ENCODE results near the gene C1R. TPM values are rescaled to one million over a fixed set of nuclear protein-coding genes. Genes with fewer than 3 reads are reported as not detected.
A peak's percentile ranks its signal among the peaks of the same experiment; 100 is the strongest.

Gene C1R
- total and polyA plus RNA-seq, 4 donors: 268 to 525 (median 434) TPM

- peak overlapping the region in 1 of 2 donors; percentile 11 for H3K27ac ChIP-seq (ENCODE audit: low read depth in 1 of 2, low read length in 1 of 2)
- H3K4me1 ChIP-seq (ENCODE audit: control insufficient read depth in 5 of 5, insufficient read depth in 5 of 5, low read length in 5 of 5): peaks cover 0 to 13% (median 5%) of the 10 kb centered on the region in 5 donors
- H3K27me3 ChIP-seq (ENCODE audit: control insufficient read depth in 3 of 3, insufficient read depth in 3 of 3, low read length in 2 of 3): no peaks in the 10 kb centered on the region
- no peaks in the 10 kb centered on the region for H3K9me3 ChIP-seq (ENCODE audit: control insufficient read depth in 4 of 4, insufficient read depth in 3 of 4, low read length in 3 of 4)
- H3K36me3 ChIP-seq (ENCODE audit: control insufficient read depth in 4 of 4, insufficient read depth in 4 of 4, low read length in 4 of 4): no peaks in the 10 kb centered on the region
- H3K4me3 ChIP-seq: no peak overlapping the region
- ATAC-seq (ENCODE audit: insufficient read depth, low FRiP score) (no peak), DNase-seq (no peak)
- no peak overlapping the region for H3K9ac ChIP-seq (ENCODE audit: insufficient read depth in 1 of 2, low read length in 2 of 2)
- TF ChIP-seq CTCF (IDR thresholded peaks at IDR 0.05; ENCODE audit: control extremely low read depth, extremely low read depth): no peak
- WGBS, 2 donors: 67 to 77% methylated on average over 7 of the region's 7 CpGs
Measured at GRCh38 chr12:7122811-7123769, 30.8 kb upstream of the C1R start.

GRCh38 chr12:7121324-7121723, 29.1 kb upstream of the C1R start:
- Histone ChIP-seq H3K4me3 (no peak overlapping the region), H3K9ac (ENCODE audit: insufficient read depth in 1 of 2, low read length in 2 of 2) (no peak overlapping the region), H3K27me3 (ENCODE audit: control insufficient read depth in 3 of 3, insufficient read depth in 3 of 3, low read length in 2 of 3) (no peaks in the 10 kb centered on the region), H3K9me3 (ENCODE audit: control insufficient read depth in 4 of 4, insufficient read depth in 3 of 4, low read length in 3 of 4) (no peaks in the 10 kb centered on the region), H3K36me3 (ENCODE audit: control insufficient read depth in 4 of 4, insufficient read depth in 4 of 4, low read length in 4 of 4) (peaks cover 0 to 2% (median 0%) of the 10 kb centered on the region in 4 donors), H3K4me1 (ENCODE audit: control insufficient read depth in 5 of 5, insufficient read depth in 5 of 5, low read length in 5 of 5) (peaks cover 0 to 13% (median 3%) of the 10 kb centered on the region in 5 donors), H3K27ac (ENCODE audit: low read depth in 1 of 2, low read length in 1 of 2) (no peak overlapping the region)
- ATAC-seq (ENCODE audit: insufficient read depth, low FRiP score): no peak
- no peak for DNase-seq
- no peak for TF ChIP-seq CTCF (IDR thresholded peaks at IDR 0.05; ENCODE audit: control extremely low read depth, extremely low read depth)
- WGBS, 2 donors: 81 to 89% methylated on average over 5 of the region's 5 CpGs

- H3K9me3 ChIP-seq (ENCODE audit: control insufficient read depth in 4 of 4, insufficient read depth in 3 of 4, low read length in 3 of 4): no peaks in the 10 kb centered on the region
- ATAC-seq (ENCODE audit: insufficient read depth, low FRiP score) (no peak), DNase-seq (no peak)
- WGBS, 2 donors: 92 to 96% methylated on average over 5 of the region's 5 CpGs
- no peak overlapping the region for H3K9ac ChIP-seq (ENCODE audit: insufficient read depth in 1 of 2, low read length in 2 of 2)
- no peak overlapping the region for H3K27ac ChIP-seq (ENCODE audit: low read depth in 1 of 2, low read length in 1 of 2)
- H3K4me1 ChIP-seq (ENCODE audit: control insufficient read depth in 5 of 5, insufficient read depth in 5 of 5, low read length in 5 of 5): peaks cover 0 to 13% (median 3%) of the 10 kb centered on the region in 5 donors
- no peak for TF ChIP-seq CTCF (IDR thresholded peaks at IDR 0.05; ENCODE audit: control extremely low read depth, extremely low read depth)
- no peak overlapping the region for H3K4me3 ChIP-seq
- peaks cover 0 to 2% (median 0%) of the 10 kb centered on the region in 4 donors for H3K36me3 ChIP-seq (ENCODE audit: control insufficient read depth in 4 of 4, insufficient read depth in 4 of 4, low read length in 4 of 4)
- H3K27me3 ChIP-seq (ENCODE audit: control insufficient read depth in 3 of 3, insufficient read depth in 3 of 3, low read length in 2 of 3): no peaks in the 10 kb centered on the region
Measured at GRCh38 chr12:7120166-7120565, 27.9 kb upstream of the C1R start.

Data from lung (tissue), 12 donors.